GM12873 (cell line): ENCODE data around the gene STXBP4.

Source experiments
- CTCF ChIP-seq: IDR thresholded peaks from 2 replicates; pipeline ENCODE4 v1.5.1; 2012; ENCODE audit warnings: low read depth, mild to moderate bottlenecking, moderate library complexity, low read length, control low read depth; ENCODE audit not compliant: insufficient read depth; ENCODE audit errors: missing control alignments

Gene STXBP4

GRCh38 chr17:55157165-55157564 is 188.6 kb downstream of the STXBP4 start:
- TF ChIP-seq CTCF: no peak

- no peak for TF ChIP-seq CTCF
Observed at GRCh38 chr17:55158439-55158838, 189.9 kb downstream of the STXBP4 start.

- no peak for TF ChIP-seq CTCF
Observed at GRCh38 chr17:55159251-55159650, 190.7 kb downstream of the STXBP4 start.

- no peak for TF ChIP-seq CTCF
Observed at GRCh38 chr17:55160501-55160900, 191.9 kb downstream of the STXBP4 start.

GRCh38 chr17:55161935-55162555 is 193.5 kb downstream of the STXBP4 start:
- TF ChIP-seq CTCF: no peak

- no peak for TF ChIP-seq CTCF
Observed at GRCh38 chr17:55162556-55162946, 194.0 kb downstream of the STXBP4 start.

GRCh38 chr17:55163408-55163807 is 194.8 kb downstream of the STXBP4 start:
- no peak for TF ChIP-seq CTCF
